HCT116 (cell line): ENCODE measurements around the gene PRDM12. TPM values are rescaled to one million over a fixed set of nuclear protein-coding genes. Genes with fewer than 3 reads are reported as not detected.

Source experiments
- ATAC-seq: fragments of 200-7000 bp; cut with Tn5 transposase; 2 replicates; pipeline ENCODE4 v1.9.1; 2020; ENCODE audit warnings: mild to moderate bottlenecking, moderate library complexity
- BruUV-seq: library from RNA; stranded (reverse); fragments of 400-500 nt; replicated peaks from 2 replicates; lab custom pipeline; 2021; lab: Mats Ljungman, UMichigan
- CTCF ChIA-PET: fragments of 300-600 bp; sonication (Branson Sonifier 250); formaldehyde crosslinking; loops from one replicate; lab custom pipeline; 2021; ENCODE audit warnings: antibody characterized with exemption; lab: Charles Lee
- POLR2A ChIA-PET: fragments of 300-600, 350-600 bp; sonication (Branson Sonifier 250); formaldehyde crosslinking; loops from one replicate; lab custom pipeline; 2021; ENCODE audit warnings: antibody characterized with exemption; lab: Charles Lee
- RAD21 ChIA-PET, 2 experiments: fragments of 300-600 bp; sonication (Branson Sonifier 250); formaldehyde crosslinking; loops; one replicate each; lab custom pipeline; 2023; ENCODE audit warnings: low total read pairs in 2 of 2; ENCODE audit not compliant: uncharacterized antibody in 2 of 2, unreplicated experiment in 2 of 2, low non-redundant PET in 1 of 2; lab: Charles Lee
- DNase-seq: peaks from one replicate; pipeline ENCODE4 v3.0.0-alpha.2; 2010; ENCODE audit warnings: low read depth, low spot score
- H2AFZ ChIP-seq: fragments of 200-600 bp; shearing (Covaris generic), sonication (generic); 2 replicates; pipeline ENCODE4 v1.6.1; 2017; ENCODE audit warnings: low read depth, mixed run types, mixed read lengths, antibody characterized with exemption, low read length; ENCODE audit not compliant: poor library complexity, severe bottlenecking
- H3K27ac ChIP-seq: 2 replicates; pipeline ENCODE4 v1.5.1; 2012; ENCODE audit warnings: low read depth, low read length
- H3K27me3 ChIP-seq: fragments of 200-600 bp; sonication (generic); 2 replicates; pipeline ENCODE4 v1.6.1; 2016; ENCODE audit warnings: mixed run types, low read length, mixed read lengths; ENCODE audit not compliant: insufficient read depth
- H3K36me3 ChIP-seq, 2 experiments: fragments of 200-500 bp in 1 of 2; fragments of 200-600 bp in 1 of 2; sonication (Bioruptor generic) in 1 of 2; sonication (generic) in 1 of 2; 2 replicates each; pipeline versions ENCODE4 v1.5.1 to v1.6.1; 2014 to 2016; ENCODE audit warnings: low read length in 2 of 2, inconsistent platforms in 1 of 2, mixed read lengths in 1 of 2, mixed run types in 1 of 2; ENCODE audit not compliant: insufficient read depth in 2 of 2, control insufficient read depth in 1 of 2
- H3K4me1 ChIP-seq, 2 experiments: fragments of 200-600 bp in 1 of 2; sonication (generic) in 1 of 2; 2 replicates each; pipeline versions ENCODE4 v1.5.1 to v1.6.1; 2012 to 2017; ENCODE audit warnings: low read length in 2 of 2, inconsistent platforms in 1 of 2, mild to moderate bottlenecking in 1 of 2, mixed read lengths in 1 of 2, mixed run types in 1 of 2, moderate library complexity in 1 of 2; ENCODE audit not compliant: insufficient read depth in 2 of 2, control insufficient read depth in 1 of 2
- H3K4me2 ChIP-seq: fragments of 200-600 bp; sonication (generic); 2 replicates; pipeline ENCODE4 v1.6.1; 2017; ENCODE audit warnings: mixed run types, low read length, mixed read lengths
- H3K4me3 ChIP-seq, 2 experiments: fragments of 200-600 bp in 1 of 2; sonication (generic) in 1 of 2; replicated peaks in 1 of 2; 2 replicates each; pipeline ENCODE4 v1.5.1; 2011 to 2016; ENCODE audit warnings: low read length in 2 of 2, control low read depth in 1 of 2, low read depth in 1 of 2, mild to moderate bottlenecking in 1 of 2, mixed read lengths in 1 of 2, mixed run types in 1 of 2
- H3K79me2 ChIP-seq: fragments of 200-600 bp; sonication (generic); 2 replicates; pipeline ENCODE4 v1.6.1; 2017; ENCODE audit warnings: mild to moderate bottlenecking, mixed run types, low read length, moderate library complexity, mixed read lengths; ENCODE audit not compliant: insufficient read depth
- H3K9ac ChIP-seq: fragments of 200-600 bp; sonication (generic); 2 replicates; pipeline ENCODE4 v1.6.1; 2016; ENCODE audit warnings: low read length, mixed read lengths
- H3K9me2 ChIP-seq: fragments of 200-600 bp; sonication (generic), shearing (Covaris generic); 2 replicates; pipeline ENCODE4 v1.6.1; 2017; ENCODE audit warnings: mixed run types, mild to moderate bottlenecking, moderate library complexity; ENCODE audit not compliant: insufficient read depth
- H3K9me3 ChIP-seq, 2 experiments: fragments of 200-500 bp in 1 of 2; fragments of 200-600 bp in 1 of 2; sonication (Bioruptor generic) in 1 of 2; sonication (generic) in 1 of 2; 2 replicates each; pipeline ENCODE4 v1.6.1; 2014 to 2017; ENCODE audit warnings: low read length in 2 of 2, mixed read lengths in 2 of 2, inconsistent platforms in 1 of 2, low read depth in 1 of 2, mild to moderate bottlenecking in 1 of 2, mixed run types in 1 of 2, moderate library complexity in 1 of 2; ENCODE audit not compliant: control insufficient read depth in 1 of 2, insufficient read depth in 1 of 2
- H4K20me1 ChIP-seq: fragments of 200-600 bp; sonication (generic), shearing (Covaris generic); 2 replicates; pipeline ENCODE4 v1.6.1; 2017; ENCODE audit warnings: mixed run types, mild to moderate bottlenecking, moderate library complexity; ENCODE audit not compliant: insufficient read depth
- CBX3 ChIP-seq: IDR thresholded peaks from 2 replicates; pipeline ENCODE4 v1.6.1; 2012; ENCODE audit warnings: low read depth
- ELF1 ChIP-seq: IDR thresholded peaks from 2 replicates; pipeline ENCODE4 v1.6.1; 2012; ENCODE audit warnings: low read depth, borderline replicate concordance
- JUND ChIP-seq: IDR thresholded peaks from 2 replicates; pipeline ENCODE4 v1.6.1; 2012
- POLR2A ChIP-seq: IDR thresholded peaks from 2 replicates; pipeline ENCODE4 v1.7.0; 2011; ENCODE audit warnings: borderline replicate concordance; ENCODE audit not compliant: insufficient read depth, insufficient read length; ENCODE audit errors: extremely low read depth
- SIN3A ChIP-seq: IDR thresholded peaks from 2 replicates; pipeline ENCODE4 v1.6.1; 2012; ENCODE audit warnings: low read depth
- SP1 ChIP-seq: IDR thresholded peaks from 2 replicates; pipeline ENCODE4 v1.6.1; 2012; ENCODE audit warnings: low read depth
- TCF7L2 ChIP-seq: IDR thresholded peaks from 2 replicates; pipeline ENCODE4 v1.7.0; 2011; ENCODE audit warnings: borderline replicate concordance, inconsistent platforms; ENCODE audit not compliant: insufficient read depth, insufficient read length; ENCODE audit errors: extremely low read depth
- YY1 ChIP-seq: IDR thresholded peaks from 2 replicates; pipeline ENCODE4 v1.6.1; 2011; ENCODE audit warnings: low read length, low read depth, moderate library complexity, mild to moderate bottlenecking; ENCODE audit not compliant: insufficient replicate concordance; ENCODE audit errors: extremely low read depth
- ZNF274 ChIP-seq: fragments of 200-500 bp; sonication (Bioruptor generic); IDR thresholded peaks from 2 replicates; pipeline ENCODE4 v1.6.1; 2014; ENCODE audit warnings: mild to moderate bottlenecking, low read depth, low read length, inconsistent platforms
- intact Hi-C: fragments of 100-400 bp; cut with micrococcal nuclease; formaldehyde crosslinking; loops from 2 replicates; pipeline ENCODE4 v1.10.0; 2022
- total RNA-seq: library from RNA; stranded (reverse); gene quantifications from one replicate; pipeline ENCODE4 v1.2.1, GENCODE V29; 2021; ENCODE audit not compliant: unreplicated experiment
- TF ChIP-seq, protein P1 (sequence below): IDR thresholded peaks from 2 replicates; pipeline ENCODE4 v1.6.1; 2011; ENCODE audit warnings: mild to moderate bottlenecking, low read length, moderate library complexity; ENCODE audit not compliant: insufficient replicate concordance; ENCODE audit errors: extremely low read depth
- TF ChIP-seq, protein P2 (sequence below): IDR thresholded peaks from 2 replicates; pipeline ENCODE4 v1.6.1; 2012

Gene PRDM12
- total RNA-seq, 1 experiment from 2014 or later, result 0.54 TPM

DNA sequence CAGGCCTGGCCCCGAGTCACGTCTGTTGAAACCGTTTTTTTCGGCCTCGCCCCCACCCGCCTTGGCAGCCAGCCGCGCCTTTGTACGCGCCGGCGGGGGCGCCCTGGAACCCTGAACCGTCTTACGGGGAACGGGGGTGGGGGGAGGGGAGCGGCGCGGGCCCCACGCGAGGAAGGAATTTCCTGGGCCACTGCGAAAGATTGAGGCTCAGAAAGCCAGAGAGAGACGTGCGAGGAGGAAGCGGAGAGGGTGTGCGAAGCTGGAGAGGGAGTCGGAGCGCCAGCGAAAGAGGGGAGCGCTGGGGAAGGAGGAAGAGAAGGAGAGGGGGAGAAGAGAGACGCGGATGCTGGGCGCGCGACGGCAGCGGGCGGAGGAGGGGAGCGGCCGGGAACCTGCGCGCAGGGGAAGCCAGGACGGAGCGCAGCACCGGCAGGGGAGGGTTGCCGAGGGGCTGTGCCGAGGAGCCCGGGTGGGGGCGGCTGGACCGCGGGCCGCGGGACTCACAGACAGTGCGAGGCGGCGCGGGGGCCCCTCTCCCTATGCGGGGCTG lies 4.6 kb upstream of the PRDM12 start:
- Histone ChIP-seq H3K9me3 (no peaks in the 10 kb centered on the region), H3K27me3 (no peaks in the 10 kb centered on the region), H2AFZ (no peak overlapping the region), H3K4me1 (no peaks in the 10 kb centered on the region), H3K79me2 (no peaks in the 10 kb centered on the region), H3K27ac (no peak overlapping the region), H3K4me3 (no peak overlapping the region), H4K20me1 (no peaks in the 10 kb centered on the region), H3K4me2 (no peak overlapping the region), H3K9ac (no peak overlapping the region), H3K9me2 (no peaks in the 10 kb centered on the region), H3K36me3 (no peaks in the 10 kb centered on the region)
- TF ChIP-seq YY1 (no peak), JUND (no peak), SP1 (no peak), ELF1 (no peak), TCF7L2 (no peak), POLR2A (no peak), SIN3A (no peak), ZNF274 (no peak), CBX3 (no peak)
- TF ChIP-seq, protein P1, sequence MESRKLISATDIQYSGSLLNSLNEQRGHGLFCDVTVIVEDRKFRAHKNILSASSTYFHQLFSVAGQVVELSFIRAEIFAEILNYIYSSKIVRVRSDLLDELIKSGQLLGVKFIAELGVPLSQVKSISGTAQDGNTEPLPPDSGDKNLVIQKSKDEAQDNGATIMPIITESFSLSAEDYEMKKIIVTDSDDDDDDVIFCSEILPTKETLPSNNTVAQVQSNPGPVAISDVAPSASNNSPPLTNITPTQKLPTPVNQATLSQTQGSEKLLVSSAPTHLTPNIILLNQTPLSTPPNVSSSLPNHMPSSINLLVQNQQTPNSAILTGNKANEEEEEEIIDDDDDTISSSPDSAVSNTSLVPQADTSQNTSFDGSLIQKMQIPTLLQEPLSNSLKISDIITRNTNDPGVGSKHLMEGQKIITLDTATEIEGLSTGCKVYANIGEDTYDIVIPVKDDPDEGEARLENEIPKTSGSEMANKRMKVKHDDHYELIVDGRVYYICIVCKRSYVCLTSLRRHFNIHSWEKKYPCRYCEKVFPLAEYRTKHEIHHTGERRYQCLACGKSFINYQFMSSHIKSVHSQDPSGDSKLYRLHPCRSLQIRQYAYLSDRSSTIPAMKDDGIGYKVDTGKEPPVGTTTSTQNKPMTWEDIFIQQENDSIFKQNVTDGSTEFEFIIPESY, result no peak
- TF ChIP-seq, protein P2, sequence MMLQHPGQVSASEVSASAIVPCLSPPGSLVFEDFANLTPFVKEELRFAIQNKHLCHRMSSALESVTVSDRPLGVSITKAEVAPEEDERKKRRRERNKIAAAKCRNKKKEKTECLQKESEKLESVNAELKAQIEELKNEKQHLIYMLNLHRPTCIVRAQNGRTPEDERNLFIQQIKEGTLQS, result no peak
- intact Hi-C loops, result no loop called here
- ChIA-PET RAD21 (no interaction called here), CTCF (no interaction called here), POLR2A (no interaction called here)
- BruUV-seq, result no TSS peak
- DNase-seq (no peak), ATAC-seq (no peak)
